ENCODE measurements around the gene ATXN10. TPM values are rescaled to one million over a fixed set of nuclear protein-coding genes. Genes with fewer than 3 reads are reported as not detected.

Gene ATXN10
- total and polyA plus RNA-seq, 2 donors (not counting 1 experiment from before 2014, with no cell fraction given) = 164 to 350 TPM

DNA sequence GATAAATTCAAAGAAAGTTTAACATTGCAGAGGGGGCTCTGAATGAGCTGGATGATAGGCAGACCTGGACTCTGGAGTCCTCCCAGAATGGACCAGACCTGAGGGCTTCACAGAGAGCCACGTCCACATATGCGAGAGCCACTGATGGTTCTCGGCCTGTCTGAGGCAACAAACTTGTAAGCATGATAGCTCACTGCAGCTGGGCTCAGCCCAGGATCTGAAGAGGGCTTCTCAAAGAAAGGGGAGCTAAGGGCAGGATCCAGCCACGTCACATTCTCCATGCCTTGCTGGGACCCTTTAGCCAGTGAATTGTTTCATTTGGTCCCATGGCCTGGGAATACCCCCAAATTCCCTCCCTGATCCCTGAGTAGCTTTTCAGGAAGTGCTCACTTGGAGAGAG is 98.9 kb downstream of the ATXN10 start:
- TF ChIP-seq, protein P1, sequence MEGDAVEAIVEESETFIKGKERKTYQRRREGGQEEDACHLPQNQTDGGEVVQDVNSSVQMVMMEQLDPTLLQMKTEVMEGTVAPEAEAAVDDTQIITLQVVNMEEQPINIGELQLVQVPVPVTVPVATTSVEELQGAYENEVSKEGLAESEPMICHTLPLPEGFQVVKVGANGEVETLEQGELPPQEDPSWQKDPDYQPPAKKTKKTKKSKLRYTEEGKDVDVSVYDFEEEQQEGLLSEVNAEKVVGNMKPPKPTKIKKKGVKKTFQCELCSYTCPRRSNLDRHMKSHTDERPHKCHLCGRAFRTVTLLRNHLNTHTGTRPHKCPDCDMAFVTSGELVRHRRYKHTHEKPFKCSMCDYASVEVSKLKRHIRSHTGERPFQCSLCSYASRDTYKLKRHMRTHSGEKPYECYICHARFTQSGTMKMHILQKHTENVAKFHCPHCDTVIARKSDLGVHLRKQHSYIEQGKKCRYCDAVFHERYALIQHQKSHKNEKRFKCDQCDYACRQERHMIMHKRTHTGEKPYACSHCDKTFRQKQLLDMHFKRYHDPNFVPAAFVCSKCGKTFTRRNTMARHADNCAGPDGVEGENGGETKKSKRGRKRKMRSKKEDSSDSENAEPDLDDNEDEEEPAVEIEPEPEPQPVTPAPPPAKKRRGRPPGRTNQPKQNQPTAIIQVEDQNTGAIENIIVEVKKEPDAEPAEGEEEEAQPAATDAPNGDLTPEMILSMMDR (conservative IDR thresholded peaks at IDR 0.05 in 1 of 2, IDR thresholded peaks at IDR 0.05 in 1 of 2; ENCODE audit: low read depth in 1 of 2, low read length in 2 of 2) = no peak
- no peak for TF ChIP-seq EZH2 (IDR thresholded peaks at IDR 0.05; ENCODE audit: low read length, missing control alignments)
- Histone ChIP-seq H3K9ac (ENCODE audit: insufficient read depth, low read length) (no peak overlapping the region), H3K4me3 (replicated peaks in 1 of 4; ENCODE audit: control extremely low read depth in 1 of 4, insufficient read depth in 1 of 4, low read depth in 3 of 4, low read length in 4 of 4) (no peak overlapping the region), H3K4me2 (ENCODE audit: extremely low read depth, insufficient read depth, low read length) (no peak overlapping the region), H3K9me3 (ENCODE audit: control insufficient read depth, insufficient read depth, low read depth, low read length) (no peaks in the 10 kb centered on the region), H3K36me3 (ENCODE audit: control insufficient read depth, insufficient read depth, low read length) (no peaks in the 10 kb centered on the region), H3K27ac (ENCODE audit: insufficient read depth, low read length) (no peak overlapping the region), H3K27me3 (ENCODE audit: control insufficient read depth, insufficient read depth, low read length) (no peaks in the 10 kb centered on the region), H4K20me1 (ENCODE audit: control insufficient read depth, extremely low read depth, insufficient read depth, low read length) (no peaks in the 10 kb centered on the region), H3K4me1 (ENCODE audit: control insufficient read depth, extremely low read depth, insufficient read depth, low read length) (peaks cover 2% of the 10 kb centered on the region), H3K79me2 (ENCODE audit: control insufficient read depth, insufficient read depth, low read length) (peaks cover 4% of the 10 kb centered on the region), H2AFZ (ENCODE audit: low read length) (no peak overlapping the region)
- no peak for DNase-seq (ENCODE audit: low read depth in 2 of 2)

GRCh38 chr22:45771057-45771456 is 99.4 kb downstream of the ATXN10 start:
- no peak overlapping the region for H3K4me2 ChIP-seq (ENCODE audit: extremely low read depth, insufficient read depth, low read length)
- H3K9ac ChIP-seq (ENCODE audit: insufficient read depth, low read length) = no peak overlapping the region
- H2AFZ ChIP-seq (ENCODE audit: low read length) = no peak overlapping the region
- H3K27ac ChIP-seq (ENCODE audit: insufficient read depth, low read length) = no peak overlapping the region
- TF ChIP-seq EZH2 (IDR thresholded peaks at IDR 0.05; ENCODE audit: low read length, missing control alignments) = no peak
- TF ChIP-seq, protein P1 (conservative IDR thresholded peaks at IDR 0.05 in 1 of 2, IDR thresholded peaks at IDR 0.05 in 1 of 2; ENCODE audit: low read depth in 1 of 2, low read length in 2 of 2) = no peak
- no peaks in the 10 kb centered on the region for H4K20me1 ChIP-seq (ENCODE audit: control insufficient read depth, extremely low read depth, insufficient read depth, low read length)
- no peak for DNase-seq (ENCODE audit: low read depth in 2 of 2)
- H3K36me3 ChIP-seq (ENCODE audit: control insufficient read depth, insufficient read depth, low read length) = no peaks in the 10 kb centered on the region
- H3K79me2 ChIP-seq (ENCODE audit: control insufficient read depth, insufficient read depth, low read length) = peaks cover 4% of the 10 kb centered on the region
- H3K4me3 ChIP-seq (replicated peaks in 1 of 4; ENCODE audit: control extremely low read depth in 1 of 4, insufficient read depth in 1 of 4, low read depth in 3 of 4, low read length in 4 of 4) = no peak overlapping the region
- peaks cover 2% of the 10 kb centered on the region for H3K4me1 ChIP-seq (ENCODE audit: control insufficient read depth, extremely low read depth, insufficient read depth, low read length)
- no peaks in the 10 kb centered on the region for H3K27me3 ChIP-seq (ENCODE audit: control insufficient read depth, insufficient read depth, low read length)
- no peaks in the 10 kb centered on the region for H3K9me3 ChIP-seq (ENCODE audit: control insufficient read depth, insufficient read depth, low read depth, low read length)

DNA sequence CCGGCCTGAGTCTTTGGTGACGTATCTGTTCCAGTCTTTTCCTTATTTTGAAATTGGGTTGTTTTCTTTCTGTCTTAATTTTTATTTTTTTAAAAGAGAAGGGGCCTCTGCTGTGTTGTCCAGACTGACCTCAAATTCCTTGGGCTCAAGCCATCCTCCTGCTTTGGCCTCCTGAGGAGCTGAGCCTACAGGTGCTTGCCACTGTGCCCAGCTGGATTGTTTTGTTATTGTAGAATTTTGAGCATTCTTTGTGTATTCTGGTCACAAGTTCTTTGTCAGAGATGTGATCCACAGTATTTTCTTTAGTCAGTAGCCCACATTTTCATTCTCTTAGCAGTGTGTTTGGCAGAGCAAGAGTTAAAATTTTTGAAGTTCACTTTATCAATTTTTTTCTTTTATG is 100.1 kb downstream of the ATXN10 start:
- Histone ChIP-seq H3K9me3 (ENCODE audit: control insufficient read depth, insufficient read depth, low read depth, low read length) (no peaks in the 10 kb centered on the region), H3K36me3 (ENCODE audit: control insufficient read depth, insufficient read depth, low read length) (no peaks in the 10 kb centered on the region), H3K79me2 (ENCODE audit: control insufficient read depth, insufficient read depth, low read length) (peaks cover 4% of the 10 kb centered on the region), H4K20me1 (ENCODE audit: control insufficient read depth, extremely low read depth, insufficient read depth, low read length) (no peaks in the 10 kb centered on the region), H3K4me1 (ENCODE audit: control insufficient read depth, extremely low read depth, insufficient read depth, low read length) (peaks cover 2% of the 10 kb centered on the region), H3K27ac (ENCODE audit: insufficient read depth, low read length) (no peak overlapping the region), H3K9ac (ENCODE audit: insufficient read depth, low read length) (no peak overlapping the region), H3K4me2 (ENCODE audit: extremely low read depth, insufficient read depth, low read length) (no peak overlapping the region), H2AFZ (ENCODE audit: low read length) (no peak overlapping the region), H3K27me3 (ENCODE audit: control insufficient read depth, insufficient read depth, low read length) (no peaks in the 10 kb centered on the region), H3K4me3 (replicated peaks in 1 of 4; ENCODE audit: control extremely low read depth in 1 of 4, insufficient read depth in 1 of 4, low read depth in 3 of 4, low read length in 4 of 4) (no peak overlapping the region)
- DNase-seq (ENCODE audit: low read depth in 2 of 2) = no peak
- TF ChIP-seq, protein P1 (conservative IDR thresholded peaks at IDR 0.05 in 1 of 2, IDR thresholded peaks at IDR 0.05 in 1 of 2; ENCODE audit: low read depth in 1 of 2, low read length in 2 of 2) = no peak
- TF ChIP-seq EZH2 (IDR thresholded peaks at IDR 0.05; ENCODE audit: low read length, missing control alignments) = no peak

Measured in fibroblast of lung (primary cell).